Activated naive CD8-positive, alpha-beta T cell (primary cell): Measurements from ENCODE around the gene CGB2.

Experiments
- H3K27ac Mint-ChIP-seq: one replicate; pipeline ENCODE4 v1.8.0; 2021; ENCODE audit warnings: mixed read lengths
- H3K27me3 Mint-ChIP-seq: one replicate; pipeline ENCODE4 v1.8.0; 2021; ENCODE audit warnings: mixed read lengths
- H3K36me3 Mint-ChIP-seq: one replicate; pipeline ENCODE4 v1.8.0; 2021; ENCODE audit warnings: mixed read lengths
- H3K4me1 Mint-ChIP-seq: one replicate; pipeline ENCODE4 v1.8.0; 2021; ENCODE audit warnings: low read depth, mixed read lengths
- H3K4me3 Mint-ChIP-seq: one replicate; pipeline ENCODE4 v1.8.0; 2021; ENCODE audit warnings: mild to moderate bottlenecking, mixed read lengths
- H3K9me3 Mint-ChIP-seq: one replicate; pipeline ENCODE4 v1.8.0; 2021; ENCODE audit warnings: low read depth, mixed read lengths

Gene CGB2

GRCh38 chr19:48997972-48998371, 33.7 kb upstream of the CGB2 start:
- Mint-ChIP-seq H3K9me3 (no peaks in the 10 kb centered on the region), H3K4me3 (no peak overlapping the region), H3K27ac (no peak overlapping the region), H3K27me3 (no peaks in the 10 kb centered on the region), H3K4me1 (peaks cover 24% of the 10 kb centered on the region), H3K36me3 (peaks cover 8% of the 10 kb centered on the region)

DNA sequence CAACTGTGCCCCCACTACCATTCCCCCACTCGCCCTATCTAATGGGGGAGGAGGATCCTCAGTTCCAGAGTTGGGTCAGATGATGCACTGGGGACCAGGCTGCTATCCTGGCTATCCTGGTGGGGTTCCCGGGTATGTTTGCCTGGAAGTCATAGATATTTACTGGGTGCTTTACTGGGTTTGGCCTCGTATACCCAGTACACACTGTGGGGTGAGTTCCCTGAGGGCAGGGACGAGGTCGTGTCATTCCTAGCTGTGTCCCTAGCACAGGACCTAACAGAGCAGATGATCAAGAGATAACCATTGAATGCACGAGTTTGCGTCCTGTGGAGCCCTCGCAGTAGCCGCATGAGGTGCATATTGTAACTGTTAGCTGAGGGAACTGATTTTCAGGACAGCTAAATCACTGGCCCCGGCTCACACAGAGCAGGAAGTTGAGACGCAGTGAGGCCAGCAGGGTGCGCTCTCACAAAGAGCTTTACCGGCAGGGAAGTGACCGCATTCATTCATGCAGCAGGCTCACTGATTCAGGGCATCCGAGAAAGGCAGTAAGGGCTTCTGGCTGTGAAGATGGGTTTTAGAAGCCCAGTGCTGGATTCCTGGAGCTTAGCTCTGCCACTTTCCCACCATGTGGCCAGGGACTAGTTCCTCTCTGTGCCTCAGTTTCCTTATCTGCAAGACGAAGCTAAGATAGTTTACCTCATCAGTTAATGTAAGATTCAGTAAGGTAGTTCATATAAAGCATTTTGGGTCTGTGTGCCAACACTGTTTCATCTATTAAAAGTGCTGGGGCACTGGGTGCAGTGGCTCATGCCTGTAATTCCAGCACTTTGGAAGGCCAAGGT, 32.0 kb upstream of the CGB2 start:
- peaks cover 16% of the 10 kb centered on the region for H3K4me1 Mint-ChIP-seq
- H3K27ac Mint-ChIP-seq: no peak overlapping the region
- peaks cover 6% of the 10 kb centered on the region for H3K36me3 Mint-ChIP-seq
- no peaks in the 10 kb centered on the region for H3K27me3 Mint-ChIP-seq
- H3K4me3 Mint-ChIP-seq: no peak overlapping the region
- H3K9me3 Mint-ChIP-seq: no peaks in the 10 kb centered on the region

- Mint-ChIP-seq H3K27ac (no peak overlapping the region), H3K4me1 (peaks cover 4% of the 10 kb centered on the region), H3K9me3 (no peaks in the 10 kb centered on the region), H3K27me3 (no peaks in the 10 kb centered on the region), H3K4me3 (no peak overlapping the region), H3K36me3 (peaks cover 2% of the 10 kb centered on the region)
These were observed 27.6 kb upstream of the CGB2 start for GRCh38 chr19:49004133-49004532.

- Mint-ChIP-seq H3K4me1 (no peaks in the 10 kb centered on the region), H3K27ac (no peak overlapping the region), H3K36me3 (no peaks in the 10 kb centered on the region), H3K9me3 (no peaks in the 10 kb centered on the region), H3K4me3 (no peak overlapping the region), H3K27me3 (no peaks in the 10 kb centered on the region)
These were observed 26.6 kb upstream of the CGB2 start for GRCh38 chr19:49004964-49005614.

GRCh38 chr19:49006905-49007304, 24.8 kb upstream of the CGB2 start:
- H3K36me3 Mint-ChIP-seq: peaks cover 2% of the 10 kb centered on the region
- H3K4me3 Mint-ChIP-seq: no peak overlapping the region
- no peak overlapping the region for H3K27ac Mint-ChIP-seq
- H3K27me3 Mint-ChIP-seq: no peaks in the 10 kb centered on the region
- no peaks in the 10 kb centered on the region for H3K4me1 Mint-ChIP-seq
- H3K9me3 Mint-ChIP-seq: no peaks in the 10 kb centered on the region

DNA sequence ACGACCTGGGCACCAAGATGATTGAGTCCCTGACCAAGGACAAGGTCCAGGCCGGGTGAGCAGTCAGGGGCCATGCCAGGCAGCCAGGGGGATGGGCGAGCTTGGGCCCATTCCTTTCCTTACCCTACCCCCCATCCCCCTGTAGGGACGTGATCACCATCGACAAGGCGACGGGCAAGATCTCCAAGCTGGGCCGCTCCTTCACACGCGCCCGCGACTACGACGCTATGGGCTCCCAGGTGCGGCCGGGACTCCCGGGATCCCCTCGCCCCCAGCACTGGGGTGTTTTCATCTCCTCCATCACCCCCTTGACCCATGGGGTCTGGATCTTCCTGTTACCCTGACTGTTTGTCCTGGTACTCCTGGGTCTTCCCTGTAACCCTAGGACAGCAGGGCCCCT, 21.9 kb upstream of the CGB2 start:
- Mint-ChIP-seq H3K36me3 (peaks cover 2% of the 10 kb centered on the region), H3K27ac (no peak overlapping the region)

DNA sequence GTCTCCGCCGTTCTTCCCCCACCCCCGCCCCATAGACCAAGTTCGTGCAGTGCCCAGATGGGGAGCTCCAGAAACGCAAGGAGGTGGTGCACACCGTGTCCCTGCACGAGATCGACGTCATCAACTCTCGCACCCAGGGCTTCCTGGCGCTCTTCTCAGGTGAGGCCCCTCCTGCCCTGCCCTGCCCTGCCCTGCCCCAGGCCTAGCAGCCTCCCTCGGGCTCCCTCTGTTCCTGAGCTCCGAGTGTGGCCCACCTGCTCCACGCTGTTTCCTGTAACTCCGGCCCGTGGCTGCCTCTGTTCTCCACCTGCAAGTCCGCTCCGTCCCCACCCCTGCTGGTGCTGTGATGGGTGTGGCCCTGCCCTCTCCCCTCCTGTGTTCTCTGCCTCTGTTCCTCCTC, 21.2 kb upstream of the CGB2 start:
- no peak overlapping the region for H3K27ac Mint-ChIP-seq
- no peaks in the 10 kb centered on the region for H3K27me3 Mint-ChIP-seq
- H3K9me3 Mint-ChIP-seq: no peaks in the 10 kb centered on the region
- peaks cover 2% of the 10 kb centered on the region for H3K36me3 Mint-ChIP-seq
- H3K4me1 Mint-ChIP-seq: no peaks in the 10 kb centered on the region
- no peak overlapping the region for H3K4me3 Mint-ChIP-seq

More for the DNA sequence above, 21.9 kb upstream of the CGB2 start:
- H3K4me3 Mint-ChIP-seq: no peak overlapping the region
- no peaks in the 10 kb centered on the region for H3K27me3 Mint-ChIP-seq
- no peaks in the 10 kb centered on the region for H3K4me1 Mint-ChIP-seq
- H3K9me3 Mint-ChIP-seq: no peaks in the 10 kb centered on the region

DNA sequence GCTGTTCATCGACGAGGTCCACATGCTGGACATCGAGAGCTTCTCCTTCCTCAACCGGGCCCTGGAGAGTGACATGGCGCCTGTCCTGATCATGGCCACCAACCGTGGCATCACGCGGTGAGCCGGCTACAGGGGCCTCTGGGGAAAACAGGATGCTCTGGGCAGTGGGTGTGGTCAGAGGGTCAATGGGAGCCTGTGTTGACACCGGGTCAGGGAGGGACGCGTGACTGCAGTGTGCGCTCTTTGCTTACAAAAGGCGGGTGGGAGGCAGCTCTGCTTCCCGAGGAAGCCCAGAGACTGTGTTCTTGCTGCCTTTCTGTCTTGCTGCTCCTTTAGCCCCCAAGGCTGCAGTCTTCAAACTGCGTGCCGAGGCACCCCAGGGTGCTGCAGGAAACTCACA, 20.5 kb upstream of the CGB2 start:
- Mint-ChIP-seq H3K4me1 (no peaks in the 10 kb centered on the region), H3K36me3 (peaks cover 4% of the 10 kb centered on the region), H3K4me3 (no peak overlapping the region), H3K9me3 (no peaks in the 10 kb centered on the region), H3K27me3 (no peaks in the 10 kb centered on the region), H3K27ac (no peak overlapping the region)

GRCh38 chr19:49014123-49014869, 17.4 kb upstream of the CGB2 start:
- Mint-ChIP-seq H3K9me3 (no peaks in the 10 kb centered on the region), H3K36me3 (peaks cover 4% of the 10 kb centered on the region), H3K27ac (no peak overlapping the region), H3K4me3 (no peak overlapping the region), H3K27me3 (no peaks in the 10 kb centered on the region), H3K4me1 (peaks cover 4% of the 10 kb centered on the region)

- H3K4me1 Mint-ChIP-seq: peaks cover 5% of the 10 kb centered on the region
- no peaks in the 10 kb centered on the region for H3K9me3 Mint-ChIP-seq
- H3K4me3 Mint-ChIP-seq: no peak overlapping the region
- H3K36me3 Mint-ChIP-seq: peaks cover 4% of the 10 kb centered on the region
- H3K27me3 Mint-ChIP-seq: no peaks in the 10 kb centered on the region
- no peak overlapping the region for H3K27ac Mint-ChIP-seq
These were observed 16.8 kb upstream of the CGB2 start for GRCh38 chr19:49014870-49015255.

GRCh38 chr19:49016067-49016839, 15.4 kb upstream of the CGB2 start:
- Mint-ChIP-seq H3K27ac (no peak overlapping the region), H3K36me3 (peaks cover 2% of the 10 kb centered on the region)

GRCh38 chr19:49017041-49017665, 14.5 kb upstream of the CGB2 start, which contains the start of gene LHB:
TSS of gene LHB (minus strand) at chr19:49017091. CDS start at chr19:49017081, 10 bp downstream.
- Mint-ChIP-seq H3K4me3 (peak within 1 kb of the TSS; percentile 87), H3K36me3 (peaks cover 2% of the 10 kb centered on the region), H3K9me3 (no peaks in the 10 kb centered on the region), H3K27me3 (no peaks in the 10 kb centered on the region), H3K27ac (no peak within 1 kb of the TSS), H3K4me1 (peaks cover 13% of the 10 kb centered on the region)

More at GRCh38 chr19:49016067-49016839, 15.4 kb upstream of the CGB2 start:
- Mint-ChIP-seq H3K4me1 (peaks cover 11% of the 10 kb centered on the region), H3K27me3 (no peaks in the 10 kb centered on the region), H3K4me3 (no peak overlapping the region), H3K9me3 (no peaks in the 10 kb centered on the region)

DNA sequence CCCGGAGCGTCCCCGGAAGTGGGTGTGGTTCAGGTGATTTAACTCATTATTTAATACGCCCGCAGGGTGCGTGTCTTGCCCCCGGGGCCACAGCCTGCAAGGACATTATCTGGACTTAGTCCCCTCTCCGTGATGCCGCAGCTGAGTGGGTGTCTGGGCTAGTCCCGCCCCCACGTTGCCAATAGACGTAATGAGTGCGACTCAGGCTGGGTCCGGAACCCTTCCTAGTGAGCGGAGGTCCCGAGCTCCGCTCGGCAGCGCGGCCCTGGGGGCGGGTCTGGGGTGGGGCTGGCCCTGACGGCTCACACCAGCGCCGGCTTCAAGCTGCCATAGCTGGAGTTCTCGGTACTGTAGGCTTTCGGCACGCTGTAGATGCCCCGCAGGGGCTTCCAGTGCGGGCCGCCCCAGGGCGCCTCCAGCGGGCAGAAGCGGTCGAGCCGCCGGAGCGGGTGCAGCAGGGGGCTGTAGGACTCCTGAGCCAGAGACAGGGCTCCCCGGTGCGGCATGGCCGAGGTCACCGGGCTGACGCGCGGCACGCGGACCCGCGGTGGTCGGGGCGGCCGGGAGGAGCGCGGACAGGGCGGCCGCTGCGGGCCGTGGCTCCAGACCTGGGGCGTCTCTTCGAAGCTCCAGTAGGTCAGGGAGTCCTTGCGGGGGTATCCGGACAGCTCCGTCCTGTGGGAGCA, 13.9 kb upstream of the CGB2 start:
- H3K4me1 Mint-ChIP-seq: peaks cover 13% of the 10 kb centered on the region
- H3K9me3 Mint-ChIP-seq: no peaks in the 10 kb centered on the region
- H3K27me3 Mint-ChIP-seq: no peaks in the 10 kb centered on the region
- peak overlapping the region; percentile 87 for H3K4me3 Mint-ChIP-seq
- H3K36me3 Mint-ChIP-seq: peaks cover 2% of the 10 kb centered on the region
- no peak overlapping the region for H3K27ac Mint-ChIP-seq
